Mammary epithelial cell (primary cell): ENCODE results near the gene TRPV5.

Experiments used
- CTCF ChIP-seq, 2 donors: IDR thresholded peaks in 1 of 2; conservative IDR thresholded peaks in 1 of 2; 2 replicates each; pipeline ENCODE4 v1.5.1; 2011 to 2012; ENCODE audit warnings: inconsistent platforms in 2 of 2, low read length in 2 of 2, mild to moderate bottlenecking in 2 of 2, control low read depth in 1 of 2, low read depth in 1 of 2; ENCODE audit not compliant: insufficient read depth in 1 of 2; ENCODE audit errors: extremely low read depth in 1 of 2
- EZH2 ChIP-seq: IDR thresholded peaks from 2 replicates; pipeline ENCODE4 v1.6.1; 2012; ENCODE audit warnings: low read length, inconsistent platforms, borderline replicate concordance

GRCh38 chr7:142961595-142961972 is 28.0 kb upstream of the TRPV5 start:
- TF ChIP-seq CTCF (conservative IDR thresholded peaks at IDR 0.05 in 1 of 2, IDR thresholded peaks at IDR 0.05 in 1 of 2; ENCODE audit: extremely low read depth in 1 of 2, insufficient read depth in 1 of 2, low read depth in 1 of 2, low read length in 2 of 2) (no peak), EZH2 (no peak)
